Measurements from ENCODE around the gene ZNF41. TPM values are rescaled to one million over a fixed set of nuclear protein-coding genes. Genes with fewer than 3 reads are reported as not detected.

ZNF41 gene
- total and polyA plus RNA-seq, 2 of the 8 experiments (the other 6 are each of a cell fraction or from before 2014, with no cell fraction given): 1.8 to 5.3 TPM

GRCh38 chrX:47515941-47516665, 33.1 kb upstream of the ZNF41 start (continued):
- TF ChIP-seq CHD7 (IDR thresholded peaks at IDR 0.05; ENCODE audit: insufficient replicate concordance, low read length) (no peak), CHD2 (IDR thresholded peaks at IDR 0.05; ENCODE audit: low read length) (no peak), HDAC2 (IDR thresholded peaks at IDR 0.05; ENCODE audit: borderline replicate concordance in 1 of 2, low read depth in 2 of 2, low read length in 2 of 2) (no peak), CREB1 (IDR thresholded peaks at IDR 0.05) (no peak), TCF12 (IDR thresholded peaks at IDR 0.05; ENCODE audit: low read depth, low read length) (no peak), KDM5A (IDR thresholded peaks at IDR 0.05; ENCODE audit: low read length) (no peak), RNF2 (IDR thresholded peaks at IDR 0.05; ENCODE audit: borderline replicate concordance, low read depth, low read length, missing control alignments, poor library complexity, severe bottlenecking) (no peak), NANOG (IDR thresholded peaks at IDR 0.05; ENCODE audit: insufficient read depth, low read depth, low read length, poor library complexity, severe bottlenecking) (no peak)

Data from H1 (cell line).